ENCODE results near the gene FBXW7.

- TF ChIP-seq CTCF (IDR thresholded peaks at IDR 0.05) (no peak), POLR2AphosphoS5 (IDR thresholded peaks at IDR 0.05) (no peak), EP300 (IDR thresholded peaks at IDR 0.05) (no peak), POLR2A (IDR thresholded peaks at IDR 0.05) (no peak)
These were observed 25.3 kb downstream of the FBXW7 start for GRCh38 chr4:152510349-152511147.
